Lower leg skin (tissue), 4 donors: ENCODE measurements around the gene TBC1D13. TPM values are rescaled to one million over a fixed set of nuclear protein-coding genes. Genes with fewer than 3 reads are reported as not detected.
"Not testable (repeated sequence)": the region's sequence is repeated elsewhere in the genome, so short reads cannot be mapped to it uniquely, and the experiment has no call there.

Source experiments
- DNase-seq, 2 donors: peaks; one replicate each; pipeline ENCODE4 v3.0.0-alpha.2; 2019; ENCODE audit warnings: low spot score in 2 of 2
- H3K4me3 ChIP-seq: fragments of 200-600 bp; sonication (generic); 2 replicates; pipeline ENCODE4 v1.5.1; 2017; ENCODE audit warnings: mild to moderate bottlenecking, low read depth; ENCODE audit not compliant: poor library complexity, severe bottlenecking
- WGBS, 2 donors: methylation state at CpG; one replicate each; pipeline ENCODE4 v1.1.5; 2018; 5-methylcytosine and 5-hydroxymethylcytosine counted together
- intact Hi-C: fragments of 100-400 bp; cut with DNase I; formaldehyde crosslinking; loops from one replicate; pipeline ENCODE4 v1.15.0; 2023; ENCODE audit warnings: low total_unique reads
- total RNA-seq, 4 donors: library from RNA; depleted of rRNA; stranded (reverse); fragments of >200 nt; gene quantifications; one replicate each; pipeline ENCODE4 v1.1.0, GENCODE V29; 2016
- TF ChIP-seq, protein P1 (sequence below), 3 donors: fragments of 450-650 bp; IDR thresholded peaks; one replicate each; pipeline ENCODE4 v1.5.1; 2016; ENCODE audit warnings: antibody characterized with exemption in 3 of 3, mild to moderate bottlenecking in 3 of 3, moderate library complexity in 2 of 3

The TBC1D13 gene
- total RNA-seq, 4 donors from 2014 or later, result 5.0 to 14.8 (median 12.8) TPM

DNA sequence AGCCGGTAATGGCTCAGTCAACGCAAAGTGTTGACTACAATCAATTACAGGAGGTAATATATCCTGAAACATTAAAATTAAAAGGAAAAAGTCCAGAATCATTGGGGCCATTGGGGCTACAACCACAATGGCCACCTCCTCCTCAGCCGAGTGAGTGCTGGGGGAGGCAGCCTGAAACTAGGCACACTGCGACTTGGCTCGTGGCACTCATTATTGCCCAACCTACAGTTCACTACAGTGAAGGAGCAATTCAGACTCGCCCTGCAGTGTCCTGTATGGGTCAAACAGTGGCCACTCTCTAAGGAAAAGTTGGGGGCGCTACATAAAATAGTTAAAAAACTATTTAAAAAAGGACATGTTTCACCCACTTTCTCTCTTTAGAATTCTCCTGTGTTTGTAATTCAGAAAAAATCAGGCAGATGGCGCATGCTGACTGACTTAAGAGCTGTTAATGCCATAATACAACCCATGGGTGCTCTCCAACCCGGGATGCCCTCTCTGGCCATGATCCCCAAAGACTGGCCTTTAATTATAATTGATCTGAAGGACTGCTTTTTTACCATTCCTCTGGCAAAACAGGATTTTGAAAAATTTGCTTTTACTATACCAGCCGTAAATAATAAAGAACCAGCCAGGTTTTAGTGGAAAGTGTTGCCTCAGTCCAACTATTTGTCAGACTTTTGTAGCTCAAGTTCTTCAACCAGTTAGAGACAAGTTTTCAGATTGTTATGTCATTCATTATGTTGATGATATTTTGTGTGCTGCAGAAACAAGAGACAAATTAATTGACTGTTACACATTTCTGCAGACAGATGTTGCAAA, 64.9 kb downstream of the TBC1D13 start:
- DNase-seq, H3K4me3 ChIP-seq, intact Hi-C loops: not testable (repeated sequence)
- WGBS, 2 donors, result 57 to 61% methylated on average over 10 of the region's 10 CpGs
- TF ChIP-seq, protein P1, sequence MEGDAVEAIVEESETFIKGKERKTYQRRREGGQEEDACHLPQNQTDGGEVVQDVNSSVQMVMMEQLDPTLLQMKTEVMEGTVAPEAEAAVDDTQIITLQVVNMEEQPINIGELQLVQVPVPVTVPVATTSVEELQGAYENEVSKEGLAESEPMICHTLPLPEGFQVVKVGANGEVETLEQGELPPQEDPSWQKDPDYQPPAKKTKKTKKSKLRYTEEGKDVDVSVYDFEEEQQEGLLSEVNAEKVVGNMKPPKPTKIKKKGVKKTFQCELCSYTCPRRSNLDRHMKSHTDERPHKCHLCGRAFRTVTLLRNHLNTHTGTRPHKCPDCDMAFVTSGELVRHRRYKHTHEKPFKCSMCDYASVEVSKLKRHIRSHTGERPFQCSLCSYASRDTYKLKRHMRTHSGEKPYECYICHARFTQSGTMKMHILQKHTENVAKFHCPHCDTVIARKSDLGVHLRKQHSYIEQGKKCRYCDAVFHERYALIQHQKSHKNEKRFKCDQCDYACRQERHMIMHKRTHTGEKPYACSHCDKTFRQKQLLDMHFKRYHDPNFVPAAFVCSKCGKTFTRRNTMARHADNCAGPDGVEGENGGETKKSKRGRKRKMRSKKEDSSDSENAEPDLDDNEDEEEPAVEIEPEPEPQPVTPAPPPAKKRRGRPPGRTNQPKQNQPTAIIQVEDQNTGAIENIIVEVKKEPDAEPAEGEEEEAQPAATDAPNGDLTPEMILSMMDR (IDR thresholded peaks at IDR 0.05), result peak in 1 of 3 donors; percentile 19

DNA sequence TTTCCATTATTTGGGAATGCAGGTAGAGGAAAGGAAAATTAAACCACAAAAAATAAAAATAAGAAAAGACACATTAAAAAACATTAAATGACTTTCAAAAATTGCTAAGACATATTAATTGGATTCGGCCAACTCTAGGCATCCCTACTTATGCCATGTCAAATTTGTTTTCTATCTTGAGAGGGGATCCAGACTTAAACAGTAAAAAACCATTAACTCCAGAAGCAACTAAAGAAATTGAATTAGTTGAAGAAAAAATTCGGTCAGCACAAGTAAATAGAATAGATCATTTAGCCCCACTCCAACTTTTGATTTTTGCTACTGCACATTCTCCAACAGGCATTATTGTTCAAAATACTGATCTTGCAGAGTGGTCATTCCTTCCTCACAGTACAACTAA, 65.6 kb downstream of the TBC1D13 start:
- H3K4me3 ChIP-seq, intact Hi-C loops, DNase-seq: not testable (repeated sequence)
- 69 to 92% methylated on average over 2 of the region's 2 CpGs for WGBS, 2 donors

DNA sequence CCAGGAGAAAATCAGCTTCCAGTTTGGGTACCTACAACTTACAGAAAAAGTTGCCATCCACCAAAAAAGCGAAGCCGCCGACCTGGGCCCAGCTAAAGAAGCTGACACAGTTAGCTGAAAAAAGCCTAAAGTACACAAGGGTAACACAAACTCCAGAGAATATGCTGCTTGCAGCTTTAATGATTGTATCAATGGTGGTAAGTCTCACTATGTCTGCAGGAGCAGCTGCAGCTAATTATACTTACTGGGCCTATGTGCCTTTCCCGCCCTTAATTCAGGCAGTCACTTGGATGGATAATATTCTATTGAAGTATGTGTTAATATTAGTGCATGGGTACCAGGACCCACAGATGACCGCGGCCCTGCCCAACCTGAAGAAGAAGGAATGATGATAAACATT, 67.4 kb downstream of the TBC1D13 start:
- H3K4me3 ChIP-seq, DNase-seq, intact Hi-C loops: not testable (repeated sequence)
- WGBS, 2 donors, result 90% methylated on average over 6 of the region's 6 CpGs

DNA sequence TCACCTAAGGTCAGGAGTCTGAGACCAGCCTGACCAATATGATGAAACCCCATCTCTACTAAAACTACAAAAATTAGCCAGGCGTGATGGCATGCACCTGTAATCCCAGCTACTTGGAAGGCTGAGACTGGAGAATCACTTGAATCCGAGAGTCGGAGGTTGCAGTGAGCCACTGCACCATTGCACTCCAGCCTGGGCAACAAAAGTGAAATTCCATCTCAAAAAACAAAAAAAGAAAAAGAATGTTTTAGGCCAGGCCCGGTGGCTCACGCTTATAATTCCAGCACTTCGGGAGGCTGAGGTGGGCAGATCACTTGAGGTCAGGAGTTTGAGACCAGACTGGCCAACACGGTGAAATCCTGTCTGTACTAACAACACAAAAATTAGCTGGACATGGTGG, 71.4 kb downstream of the TBC1D13 start:
- 93 to 95% methylated on average over 7 of the region's 7 CpGs for WGBS, 2 donors
- DNase-seq, intact Hi-C loops, H3K4me3 ChIP-seq: not testable (repeated sequence)

Other genes starting within 250 kb of the TBC1D13 start
- 100 to 1,000 TPM; 223 to 331 (median 293) TPM for gene SPTAN1, start 234.7 kb upstream of the TBC1D13 start, total RNA-seq
- 10 to 100 TPM; 36.6 to 46.8 (median 44.0) TPM for gene DYNC2I2, start 130.4 kb upstream of the TBC1D13 start, total RNA-seq
- 100 to 1,000 TPM; 135 to 220 (median 178) TPM for gene SET, start 98.0 kb upstream of the TBC1D13 start, total RNA-seq
- 1 to 10 TPM; 2.4 to 8.4 (median 4.1) TPM for gene PKN3, start 84.8 kb upstream of the TBC1D13 start, total RNA-seq
- gene ZDHHC12, start 63.1 kb upstream of the TBC1D13 start, total RNA-seq, result 10 to 100 TPM; 68.3 to 95.7 (median 84.1) TPM
- 100 to 1,000 TPM in 1 of 4 donors, 10 to 100 TPM in 3; 66.5 to 104 (median 73.2) TPM for gene ZER1, start 15.3 kb upstream of the TBC1D13 start, total RNA-seq
- 10 to 100 TPM; 12.5 to 34.7 (median 25.5) TPM for gene ENDOG, start 31.2 kb downstream of the TBC1D13 start, total RNA-seq
- gene SPOUT1, start 42.5 kb downstream of the TBC1D13 start, total RNA-seq, result 10 to 100 TPM; 15.0 to 41.5 (median 32.3) TPM
- gene KYAT1, start 94.7 kb downstream of the TBC1D13 start, total RNA-seq, result 10 to 100 TPM in 2 of 4 donors, 1 to 10 TPM in 2; 8.2 to 19.4 (median 10.9) TPM
- gene LRRC8A, start 94.9 kb downstream of the TBC1D13 start, total RNA-seq, result 100 to 1,000 TPM in 3 of 4 donors, 10 to 100 TPM in 1; 89.6 to 131 (median 111) TPM
- 10 to 100 TPM; 31.3 to 60.2 (median 50.6) TPM for gene PHYHD1, start 133.7 kb downstream of the TBC1D13 start, total RNA-seq
- gene DOLK, start 160.3 kb downstream of the TBC1D13 start, total RNA-seq, result 10 to 100 TPM in 3 of 4 donors, 1 to 10 TPM in 1; 9.8 to 16.4 (median 11.9) TPM
- gene NUP188, start 160.4 kb downstream of the TBC1D13 start, total RNA-seq, result 10 to 100 TPM; 32.8 to 44.3 (median 36.1) TPM
- 100 to 1,000 TPM; 177 to 378 (median 207) TPM for gene SH3GLB2, start 241.1 kb downstream of the TBC1D13 start, total RNA-seq
- gene MIGA2, start 249.4 kb downstream of the TBC1D13 start, total RNA-seq, result 10 to 100 TPM; 37.7 to 66.1 (median 47.4) TPM